ENCODE data around the gene CST6. TPM values are rescaled to one million over a fixed set of nuclear protein-coding genes. Genes with fewer than 3 reads are reported as not detected.

Gene CST6
- total RNA-seq, 4 donors from 2014 or later: not detected

GRCh38 chr11:65972116-65972515 is 39.7 kb upstream of the CST6 start:
- TF ChIP-seq CTCF (IDR thresholded peaks at IDR 0.05; ENCODE audit: low read depth): no peak

GRCh38 chr11:65973439-65974110 is 38.2 kb upstream of the CST6 start:
- no peak for TF ChIP-seq CTCF (IDR thresholded peaks at IDR 0.05; ENCODE audit: low read depth)

GRCh38 chr11:65975771-65976170 is 36.0 kb upstream of the CST6 start:
- TF ChIP-seq CTCF (IDR thresholded peaks at IDR 0.05; ENCODE audit: low read depth): no peak

GRCh38 chr11:65976216-65977176 is 35.3 kb upstream of the CST6 start:
- no peak for TF ChIP-seq CTCF (IDR thresholded peaks at IDR 0.05; ENCODE audit: low read depth)

GRCh38 chr11:65977621-65978390 is 34.0 kb upstream of the CST6 start:
- no peak for TF ChIP-seq CTCF (IDR thresholded peaks at IDR 0.05; ENCODE audit: low read depth)

- no peak for TF ChIP-seq CTCF (IDR thresholded peaks at IDR 0.05; ENCODE audit: low read depth)
Observed at GRCh38 chr11:65978391-65979238, 33.2 kb upstream of the CST6 start.
